HepG2 (cell line): ENCODE data around the gene NFYC. TPM values are rescaled to one million over a fixed set of nuclear protein-coding genes. Genes with fewer than 3 reads are reported as not detected.

ENCODE experiments used
- ATAC-seq: fragments of 200-7000 bp; cut with Tn5 transposase; 3 replicates; pipeline ENCODE4 v1.9.1; 2020; ENCODE audit warnings: mild to moderate bottlenecking, moderate library complexity
- BruUV-seq: library from RNA; stranded (reverse); fragments of 400-500 nt; replicated peaks from 2 replicates; lab custom pipeline; 2021; lab: Mats Ljungman, UMichigan
- CTCF ChIA-PET: fragments of 300-600 bp; formaldehyde crosslinking; extraction: SDS; loops from one replicate; lab custom pipeline; 2021; ENCODE audit warnings: low total read pairs, inconsistent platforms, low intra/inter-chr PET ratio; lab: Yijun Ruan, JAX
- POLR2A ChIA-PET: fragments of 350-600 bp; sonication (Branson Sonifier 250); formaldehyde crosslinking; loops from one replicate; lab custom pipeline; 2020; ENCODE audit warnings: antibody characterized with exemption, inconsistent platforms; lab: Yijun Ruan, JAX
- DNase-seq: peaks from one replicate; pipeline ENCODE4 v3.0.0-alpha.2; 2015; ENCODE audit warnings: low spot score
- FAIRE-seq: peaks from 3 replicates; lab custom pipeline; 2011; peaks lifted over from hg19 to GRCh38; lab: Jason Lieb, UNC
- H2AFZ ChIP-seq: one replicate; pipeline ENCODE4 v1.6.1; 2011; ENCODE audit warnings: low read length, inconsistent platforms
- H3K27ac ChIP-seq: fragments of 300-600 bp; 3 replicates; pipeline ENCODE4 v1.8.0; 2011; ENCODE audit warnings: mixed run types, mild to moderate bottlenecking, mixed read lengths, low read length, inconsistent platforms; ENCODE audit not compliant: insufficient read depth; ENCODE audit errors: extremely low read length
- H3K27me3 ChIP-seq, 2 experiments: fragments of 200-600 bp in 1 of 2; 2 replicates in 1 of 2; 3 replicates in 1 of 2; pipeline versions ENCODE4 v1.6.0 to v1.8.0; 2011; ENCODE audit warnings: low read length in 2 of 2, mild to moderate bottlenecking in 2 of 2, moderate library complexity in 2 of 2, inconsistent platforms in 1 of 2; ENCODE audit not compliant: insufficient read depth in 2 of 2, control insufficient read depth in 1 of 2
- H3K36me3 ChIP-seq, 2 experiments: fragments of 200-600 bp in 1 of 2; replicated peaks in 1 of 2; 2 replicates in 1 of 2; 3 replicates in 1 of 2; pipeline versions ENCODE4 v1.5.1 to v1.8.0; 2011; ENCODE audit warnings: low read length in 2 of 2, inconsistent platforms in 1 of 2; ENCODE audit not compliant: insufficient read depth in 2 of 2, control insufficient read depth in 1 of 2
- H3K4me1 ChIP-seq: 2 replicates; pipeline ENCODE4 v1.5.1; 2012; ENCODE audit warnings: low read length, inconsistent platforms; ENCODE audit not compliant: insufficient read depth
- H3K4me2 ChIP-seq: 2 replicates; pipeline ENCODE4 v1.6.0; 2011; ENCODE audit warnings: low read depth, low read length, inconsistent platforms
- H3K4me3 ChIP-seq, 3 experiments: fragments of 200-600 bp in 1 of 3; sonication (generic), shearing (Covaris generic) in 1 of 3; replicated peaks in 1 of 3; 2 replicates each; pipeline ENCODE4 v1.5.1; 2011 to 2016; ENCODE audit warnings: low read length in 3 of 3, inconsistent platforms in 2 of 3, low read depth in 2 of 3, mild to moderate bottlenecking in 2 of 3, control low read depth in 1 of 3, mixed read lengths in 1 of 3; ENCODE audit not compliant: insufficient read depth in 1 of 3
- H3K79me2 ChIP-seq: one replicate; pipeline ENCODE4 v1.6.1; 2011; ENCODE audit warnings: low read length, inconsistent platforms; ENCODE audit not compliant: insufficient read depth
- H3K9ac ChIP-seq: 2 replicates; pipeline ENCODE4 v1.6.0; 2011; ENCODE audit warnings: mild to moderate bottlenecking, low read depth, low read length, inconsistent platforms; ENCODE audit not compliant: insufficient read depth
- H3K9me3 ChIP-seq: 2 replicates; pipeline ENCODE4 v1.5.1; 2012; ENCODE audit warnings: mild to moderate bottlenecking, low read length
- H4K20me1 ChIP-seq: 2 replicates; pipeline ENCODE4 v1.6.0; 2011; ENCODE audit warnings: inconsistent platforms, mild to moderate bottlenecking, low read length, moderate library complexity; ENCODE audit not compliant: insufficient read depth
- AHDC1 ChIP-seq: sonication (generic); formaldehyde crosslinking; IDR thresholded peaks from 2 replicates; pipeline ENCODE4 v1.5.1; 2020; ENCODE audit warnings: mild to moderate bottlenecking, missing genetic modification reagents, borderline replicate concordance
- CTCF ChIP-seq: sonication (generic); formaldehyde crosslinking; IDR thresholded peaks from 2 replicates; pipeline ENCODE4 v1.5.0; 2020; ENCODE audit warnings: mild to moderate bottlenecking, missing genetic modification reagents, moderate library complexity
- MTF2 ChIP-seq: sonication (generic); formaldehyde crosslinking; IDR thresholded peaks from 2 replicates; pipeline ENCODE4 v1.5.0; 2020; ENCODE audit warnings: missing genetic modification reagents, borderline replicate concordance
- MZF1 ChIP-seq: sonication (generic); formaldehyde crosslinking; IDR thresholded peaks from 2 replicates; pipeline ENCODE4 v1.8.1; 2023; ENCODE audit warnings: mild to moderate bottlenecking, missing genetic modification reagents, borderline replicate concordance
- TBX3 ChIP-seq: fragments of 450-650 bp; IDR thresholded peaks from 2 replicates; pipeline ENCODE4 v1.6.1; 2017; ENCODE audit warnings: antibody characterized with exemption, mild to moderate bottlenecking, inconsistent platforms, borderline replicate concordance
- ZNF747 ChIP-seq: sonication (generic); formaldehyde crosslinking; IDR thresholded peaks from 2 replicates; pipeline ENCODE4 v1.8.1; 2023; ENCODE audit warnings: missing genetic modification reagents, mild to moderate bottlenecking, borderline replicate concordance
- ZNF776 ChIP-seq: sonication (generic); formaldehyde crosslinking; IDR thresholded peaks from 2 replicates; pipeline ENCODE4 v1.4.0; 2020; ENCODE audit warnings: mild to moderate bottlenecking, missing genetic modification reagents
- WGBS: methylation state at CpG from one replicate; pipeline ENCODE4 v1.1.6; 2017; ENCODE audit warnings: low lambda C conversion rate; 5-methylcytosine and 5-hydroxymethylcytosine counted together
- in situ Hi-C: cut with HindIII; loops from 2 replicates; pipeline ENCODE4 v1.10.0; 2017; ENCODE audit warnings: low pct_unique_long_range_greater_than_20kb; ENCODE audit not compliant: extremely low pct_ligation_motif_present
- intact Hi-C: fragments of 100-400 bp; cut with micrococcal nuclease; formaldehyde crosslinking; loops from one replicate; pipeline ENCODE4 v1.10.0; 2022; ENCODE audit not compliant: unreplicated experiment
- polyA plus RNA-seq, 8 experiments: library from polyadenylated mRNA; depleted of rRNA in 3 of 8; stranded (reverse) in 7 of 8; unstranded in 1 of 8; fragments of >200 nt; fragmentation: Illumina TruSeq in 4 of 8; extraction: Trizol in 4 of 8; gene quantifications; 2 replicates each; pipeline versions ENCODE4 v1.2.1 to v1.2.3, GENCODE V29; 2011 to 2016; ENCODE audit warnings: low read depth in 4 of 8, missing spikeins in 1 of 8, mixed read lengths in 1 of 8; ENCODE audit not compliant: insufficient read depth in 1 of 8
- total RNA-seq, 5 experiments: library from RNA; depleted of rRNA; stranded (reverse); fragments of >200 nt; fragmentation: Illumina TruSeq; extraction: Trizol; gene quantifications; 2 replicates each; pipeline ENCODE4 v1.2.3, GENCODE V29; 2016; ENCODE audit warnings: low read depth in 1 of 5

The NFYC gene
- total and polyA plus RNA-seq, 2 of the 13 experiments (the other 11 are each of a cell fraction or from before 2014, with no cell fraction given): 33.9 to 73.7 TPM

GRCh38 chr1:40648200-40648599 lies 43.3 kb upstream of the NFYC start (continued):
- TF ChIP-seq AHDC1 (CRISPR knock-in tag) (no peak), ZNF747 (no peak)

- H3K4me3 ChIP-seq: no peak overlapping the region
- in situ Hi-C loops (no loop called here), intact Hi-C loops (no loop called here)
- H3K27me3 ChIP-seq: no peaks in the 10 kb centered on the region
- H3K36me3 ChIP-seq: no peaks in the 10 kb centered on the region
- H3K4me1 ChIP-seq: peaks cover 22% of the 10 kb centered on the region
- FAIRE-seq (no peak), DNase-seq (no peak), ATAC-seq (no peak)
- no peaks in the 10 kb centered on the region for H4K20me1 ChIP-seq
- no peak overlapping the region for H3K9ac ChIP-seq
- no peak overlapping the region for H2AFZ ChIP-seq
- H3K27ac ChIP-seq: no peak overlapping the region
- 84% methylated on average over 9 of the region's 15 CpGs for WGBS
- BruUV-seq: no TSS peak
- H3K4me2 ChIP-seq: no peak overlapping the region
- no peak for TF ChIP-seq MZF1 (CRISPR knock-in tag)
- TF ChIP-seq TBX3: no peak
- no peak for TF ChIP-seq ZNF776
- no peak for TF ChIP-seq MTF2 (CRISPR knock-in tag)
- TF ChIP-seq CTCF (CRISPR knock-in tag): no peak
- no peaks in the 10 kb centered on the region for H3K79me2 ChIP-seq
- POLR2A ChIA-PET: no interaction called here
- no peaks in the 10 kb centered on the region for H3K9me3 ChIP-seq
- CTCF ChIA-PET: no interaction called here
Measured at GRCh38 chr1:40648928-40649591, 42.4 kb upstream of the NFYC start.
